Nephron (organoid): ENCODE results near the gene SNX3.
"Not testable (repeated sequence)": the region's sequence is repeated elsewhere in the genome, so short reads cannot be mapped to it uniquely, and the experiment has no call there.

Experiments
- H3K27ac Mint-ChIP-seq, 3 experiments: 2 replicates each; pipeline ENCODE4 v1.8.0; 2020; ENCODE audit warnings: mixed read lengths in 3 of 3, mild to moderate bottlenecking in 2 of 3, moderate library complexity in 1 of 3
- H3K27me3 Mint-ChIP-seq: 2 replicates; pipeline ENCODE4 v1.8.0; 2021; ENCODE audit warnings: low read depth, mild to moderate bottlenecking, moderate library complexity, mixed read lengths
- H3K36me3 Mint-ChIP-seq: 2 replicates; pipeline ENCODE4 v1.8.0; 2020; ENCODE audit warnings: low read depth, mixed read lengths
- H3K4me1 Mint-ChIP-seq: 2 replicates; pipeline ENCODE4 v1.8.0; 2020; ENCODE audit warnings: mixed read lengths
- H3K4me3 Mint-ChIP-seq, 3 experiments: 2 replicates each; pipeline ENCODE4 v1.8.0; 2020; ENCODE audit warnings: mild to moderate bottlenecking in 3 of 3, mixed read lengths in 3 of 3, moderate library complexity in 2 of 3
- H3K9me3 Mint-ChIP-seq: 2 replicates; pipeline ENCODE4 v1.8.0; 2020; ENCODE audit warnings: mixed read lengths
- CTCF ChIP-seq, 3 experiments: fragments of 200-600 bp; sonication (generic); IDR thresholded peaks; one replicate each; pipeline ENCODE4 v1.5.0; 2021; ENCODE audit warnings: antibody characterized with exemption in 3 of 3; ENCODE audit not compliant: unreplicated experiment in 3 of 3

Gene SNX3

GRCh38 chr6:108294727-108295625 is 34.1 kb upstream of the SNX3 start, which contains the start of gene AFG1L:
TSS of gene AFG1L (plus strand) at chr6:108295054. CDS start at chr6:108295080, 26 bp downstream.
- Mint-ChIP-seq H3K36me3 (no peaks in the 10 kb centered on the region), H3K4me3 (peak within 1 kb of the TSS; percentile 95 to 99 (median 98))
- TF ChIP-seq CTCF (IDR thresholded peaks at IDR 0.05; ENCODE audit: unreplicated experiment in 3 of 3) = no peak

GRCh38 chr6:108294297-108294726 is 33.5 kb upstream of the SNX3 start:
- Mint-ChIP-seq H3K4me3 (peak overlapping the region; percentile 95 to 99 (median 98)), H3K4me1 (peaks cover 6% of the 10 kb centered on the region), H3K27ac (peak overlapping the region; percentile 96 to 99 (median 97)), H3K36me3 (no peaks in the 10 kb centered on the region), H3K9me3 (no peaks in the 10 kb centered on the region), H3K27me3 (no peaks in the 10 kb centered on the region)
- TF ChIP-seq CTCF (IDR thresholded peaks at IDR 0.05; ENCODE audit: unreplicated experiment in 3 of 3) = no peak

More at GRCh38 chr6:108294727-108295625, 34.1 kb upstream of the SNX3 start, which contains the start of gene AFG1L:
- Mint-ChIP-seq H3K27ac (peak within 1 kb of the TSS; percentile 96 to 99 (median 97)), H3K9me3 (no peaks in the 10 kb centered on the region), H3K4me1 (peaks cover 6% of the 10 kb centered on the region), H3K27me3 (no peaks in the 10 kb centered on the region)

GRCh38 chr6:108293527-108294296 is 32.9 kb upstream of the SNX3 start:
- no peaks in the 10 kb centered on the region for H3K27me3 Mint-ChIP-seq
- H3K9me3 Mint-ChIP-seq = no peaks in the 10 kb centered on the region
- peak overlapping the region; percentile 95 to 99 (median 98) for H3K4me3 Mint-ChIP-seq
- H3K27ac Mint-ChIP-seq = peak overlapping the region; percentile 96 to 99 (median 97)
- TF ChIP-seq CTCF (IDR thresholded peaks at IDR 0.05; ENCODE audit: unreplicated experiment in 3 of 3) = no peak
- peaks cover 6% of the 10 kb centered on the region for H3K4me1 Mint-ChIP-seq
- H3K36me3 Mint-ChIP-seq = no peaks in the 10 kb centered on the region

DNA sequence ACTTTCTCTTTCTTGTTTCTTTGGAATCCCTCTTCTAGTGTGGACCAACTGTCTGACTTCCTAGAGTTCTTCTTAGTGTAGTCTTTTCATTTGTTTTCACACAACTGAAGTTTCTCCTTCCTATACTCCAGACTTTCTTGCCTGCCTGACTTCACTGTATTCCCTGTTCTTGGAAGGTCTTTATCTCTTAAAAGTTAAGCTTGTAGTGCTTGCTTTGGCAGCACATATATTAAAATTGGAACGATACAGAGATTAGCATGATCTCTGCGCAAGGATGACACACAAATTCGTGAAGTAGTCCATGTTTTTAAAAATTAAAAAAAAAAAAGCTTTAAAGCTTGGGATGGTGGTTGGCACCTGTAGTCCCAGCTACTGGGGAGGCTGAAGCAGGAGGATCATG is 31.7 kb upstream of the SNX3 start:
- not testable (repeated sequence) for H3K36me3 Mint-ChIP-seq, H3K27me3 Mint-ChIP-seq, H3K9me3 Mint-ChIP-seq, H3K4me1 Mint-ChIP-seq
- H3K4me3 Mint-ChIP-seq = peak overlapping the region; percentile 54 to 69 (median 55)
- H3K27ac Mint-ChIP-seq = peak overlapping the region in 2 of 3 experiments; percentile 20 to 55

GRCh38 chr6:108291091-108291490 is 30.3 kb upstream of the SNX3 start:
- Mint-ChIP-seq H3K4me3 (no peak overlapping the region), H3K9me3 (no peaks in the 10 kb centered on the region), H3K27me3 (no peaks in the 10 kb centered on the region), H3K27ac (no peak overlapping the region), H3K4me1 (peaks cover 6% of the 10 kb centered on the region), H3K36me3 (no peaks in the 10 kb centered on the region)
- TF ChIP-seq CTCF (IDR thresholded peaks at IDR 0.05; ENCODE audit: unreplicated experiment in 3 of 3) = no peak

- Mint-ChIP-seq H3K4me3 (no peak overlapping the region), H3K9me3 (no peaks in the 10 kb centered on the region), H3K27me3 (peaks cover 3% of the 10 kb centered on the region), H3K36me3 (no peaks in the 10 kb centered on the region), H3K4me1 (no peaks in the 10 kb centered on the region), H3K27ac (no peak overlapping the region)
- TF ChIP-seq CTCF (IDR thresholded peaks at IDR 0.05; ENCODE audit: unreplicated experiment in 3 of 3) = no peak
Observed at GRCh38 chr6:108288742-108289141, 27.9 kb upstream of the SNX3 start.
